NCI-H2196 treated with DMSO at 0.1 percent for 48 hours (cell line): ENCODE results near the gene POTEI.
"Not testable (repeated sequence)": the region's sequence is repeated elsewhere in the genome, so short reads cannot be mapped to it uniquely, and the experiment has no call there.

ENCODE experiments used
- DNase-seq: peaks from one replicate; lab custom pipeline; 2025; ENCODE audit not compliant: unreplicated experiment; lab: John Stamatoyannopoulos, UW

The POTEI gene

DNA sequence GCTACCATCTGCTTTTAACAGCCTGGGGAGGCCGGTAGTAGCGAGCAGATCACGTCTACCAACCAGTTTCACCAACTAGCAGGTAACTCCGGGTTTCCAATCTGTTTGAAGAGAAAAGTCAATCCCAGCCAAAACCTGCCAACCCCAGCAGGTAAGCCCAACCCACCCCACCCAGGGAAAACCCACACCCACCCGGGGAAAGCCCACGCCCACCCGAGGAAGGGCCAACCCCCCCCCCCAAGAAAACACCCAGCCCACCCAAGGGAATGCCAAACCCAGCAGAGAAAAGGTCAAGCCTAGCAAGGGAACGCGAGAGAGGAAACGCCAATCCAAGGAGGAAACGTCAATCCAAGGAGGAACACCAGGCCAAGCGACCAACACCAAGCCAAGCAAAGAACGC is at the start of gene POTEI:
TSS of gene POTEI (minus strand) at position 101 of the 400 bp plus-strand sequence. CDS start at position 8, 93 bp downstream.
- DNase-seq, result not testable (repeated sequence)

GRCh38 chr2:130556441-130556840 is 47.3 kb upstream of the POTEI start:
- not testable (repeated sequence) for DNase-seq

- not testable (repeated sequence) for DNase-seq
Observed at GRCh38 chr2:130554178-130554577, 45.0 kb upstream of the POTEI start.

DNA sequence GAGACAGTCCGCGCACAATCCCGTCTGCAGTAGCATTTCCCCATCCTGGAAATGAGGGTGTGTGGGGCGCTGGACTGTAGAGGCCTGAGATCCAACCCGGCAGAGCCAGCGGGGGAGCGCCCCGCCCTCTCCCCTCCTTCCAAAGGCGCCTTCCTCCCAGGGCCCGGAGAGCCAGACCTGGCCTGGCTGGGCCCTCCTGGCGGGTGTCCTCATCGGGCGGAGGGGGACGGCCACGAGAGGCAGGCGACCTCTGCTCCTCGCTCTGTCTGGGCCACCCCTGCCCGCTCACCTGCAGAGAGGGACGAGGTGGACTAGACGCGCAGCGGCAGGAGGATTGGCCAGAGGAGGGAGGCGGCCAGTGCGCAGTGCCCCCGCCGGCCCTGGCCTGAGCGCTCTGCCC is 40.3 kb upstream of the POTEI start:
- DNase-seq, result not testable (repeated sequence)

DNA sequence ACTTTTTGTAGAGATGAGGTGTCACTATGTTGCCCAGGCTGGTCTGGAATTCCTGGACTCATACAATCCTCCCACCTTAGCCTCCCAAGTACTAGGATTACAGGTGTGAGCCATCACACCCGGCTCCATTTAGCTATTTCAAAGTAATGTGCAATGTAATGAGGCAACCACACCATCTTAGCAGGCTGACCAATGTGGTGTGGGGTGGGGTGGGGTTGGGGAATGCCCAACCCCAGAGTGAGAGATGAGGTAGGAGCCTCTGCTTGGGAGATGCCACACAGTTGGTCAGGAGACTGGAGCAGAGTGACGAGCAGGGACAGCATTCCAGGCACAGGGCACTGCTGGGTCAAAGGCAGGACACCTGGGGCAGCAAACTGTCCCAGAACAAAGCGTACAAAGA is 39.3 kb upstream of the POTEI start:
- not testable (repeated sequence) for DNase-seq

- not testable (repeated sequence) for DNase-seq
Observed at GRCh38 chr2:130544978-130545377, 35.9 kb upstream of the POTEI start.

DNA sequence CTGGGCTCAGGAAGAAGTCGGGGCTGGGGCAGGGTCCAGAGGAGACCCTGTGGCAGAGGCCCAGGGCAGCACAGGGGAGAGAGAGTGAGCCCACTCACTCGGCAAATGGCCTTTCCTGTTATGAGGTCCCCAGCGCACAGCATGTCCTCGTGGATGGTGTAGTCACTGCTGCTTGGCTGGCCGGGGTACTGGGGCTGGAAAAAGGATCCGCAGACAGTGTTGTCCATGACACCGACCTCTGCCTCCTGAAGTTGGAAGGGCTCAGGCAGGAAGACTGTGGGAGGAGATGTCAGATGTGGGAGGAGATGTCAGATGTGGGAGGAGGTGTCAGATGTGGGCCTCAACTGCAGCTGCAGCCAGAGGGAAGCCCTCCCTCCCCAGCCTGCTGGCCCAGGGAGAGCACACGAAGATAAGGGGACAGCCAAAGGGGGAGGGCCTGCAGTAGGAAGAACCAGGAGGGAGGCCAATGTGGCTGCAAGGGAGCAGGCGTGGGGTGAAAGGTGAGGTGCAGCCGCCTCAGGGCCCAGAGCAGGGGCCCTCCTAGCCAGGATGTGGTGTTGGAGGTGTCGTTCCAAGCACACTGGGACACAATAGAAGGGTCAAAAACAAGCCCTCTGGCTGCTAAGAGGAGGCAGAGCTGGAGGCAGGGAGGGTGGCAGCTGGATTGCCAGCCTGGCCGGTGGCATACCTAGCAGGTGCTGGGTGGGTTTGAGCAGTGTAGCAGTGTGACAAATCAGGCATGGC is 34.8 kb upstream of the POTEI start:
- not testable (repeated sequence) for DNase-seq

DNA sequence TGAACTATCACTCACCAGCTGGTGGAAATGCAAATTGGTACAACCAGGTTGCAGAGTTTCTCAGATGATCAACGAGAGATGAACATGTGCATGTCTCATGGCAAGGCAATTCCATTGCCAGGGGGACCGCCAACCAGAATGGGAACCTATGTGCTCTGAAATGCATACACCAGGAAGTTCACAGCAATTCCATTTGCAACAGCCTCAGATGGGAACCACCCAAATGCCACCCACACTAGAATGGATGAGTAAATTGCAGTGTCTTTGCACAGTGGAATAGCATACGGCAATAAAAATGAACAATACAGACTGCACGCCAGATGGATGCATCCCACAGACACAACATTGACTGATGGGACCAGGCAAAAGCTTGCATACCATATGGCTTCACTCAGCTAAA is 33.7 kb upstream of the POTEI start:
- not testable (repeated sequence) for DNase-seq

DNA sequence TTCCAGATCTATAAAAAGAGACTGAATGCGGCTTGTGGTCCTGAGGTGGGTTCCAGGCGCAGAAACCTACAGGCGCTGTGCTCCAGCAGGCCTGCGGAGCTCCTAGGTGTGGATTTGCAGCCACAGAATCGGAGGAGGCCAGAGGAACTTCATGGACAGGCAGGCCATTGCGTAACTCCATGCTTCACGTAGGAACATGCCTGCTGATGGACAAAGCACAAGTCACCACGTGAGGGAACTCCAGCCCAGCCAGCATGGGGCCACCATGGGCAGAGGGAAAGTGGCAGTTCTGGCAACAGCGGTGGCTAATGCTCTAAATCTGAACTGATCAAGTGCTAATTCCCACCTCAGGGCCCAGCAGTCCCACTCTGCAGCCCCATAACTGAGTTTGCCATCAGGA is 29.1 kb upstream of the POTEI start:
- DNase-seq, result not testable (repeated sequence)

DNA sequence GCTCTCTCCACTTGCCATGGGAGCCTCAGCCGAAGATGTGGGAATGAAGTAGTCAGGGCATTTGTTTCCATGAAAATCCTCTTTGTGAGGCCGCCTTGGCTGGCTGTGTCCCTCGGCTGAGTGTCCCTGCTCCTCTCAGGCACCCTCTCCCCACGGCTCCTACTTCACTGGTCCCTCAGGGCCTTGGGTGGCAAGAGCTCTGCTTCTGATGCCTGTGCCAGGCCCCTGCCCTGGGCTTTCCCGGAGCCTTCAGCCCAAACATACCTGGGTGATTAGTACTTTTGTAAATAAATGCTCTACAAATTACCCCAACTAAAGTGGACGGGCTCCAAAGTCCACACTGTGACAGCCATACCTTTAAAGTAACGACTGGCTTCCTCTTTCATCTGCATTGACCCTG is 27.5 kb upstream of the POTEI start:
- not testable (repeated sequence) for DNase-seq

- DNase-seq, result not testable (repeated sequence)
Observed at GRCh38 chr2:130531672-130532071, 22.5 kb upstream of the POTEI start.

- not testable (repeated sequence) for DNase-seq
Observed at GRCh38 chr2:130531225-130531624, 22.1 kb upstream of the POTEI start.

- DNase-seq, result not testable (repeated sequence)
Observed at GRCh38 chr2:130530212-130530611, 21.1 kb upstream of the POTEI start.

DNA sequence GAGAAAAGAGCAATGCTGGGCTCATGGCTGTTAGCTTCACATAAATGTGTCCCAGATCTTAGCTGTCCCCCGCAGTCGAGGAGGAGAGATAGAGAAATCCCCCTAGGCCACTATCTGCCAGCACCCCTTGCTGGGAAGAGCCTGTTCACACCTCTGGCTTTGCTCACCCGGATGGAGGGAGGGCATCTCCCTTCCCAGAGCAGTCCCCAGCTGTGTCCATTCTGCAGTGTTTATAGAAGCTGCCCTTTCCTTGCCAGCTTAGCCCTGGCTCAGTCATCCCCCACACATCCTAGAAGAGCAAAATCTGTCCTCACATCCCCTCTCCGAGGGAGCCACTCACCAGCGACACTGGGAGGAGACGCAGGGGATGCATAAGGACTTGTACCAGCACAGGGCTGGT is 20.4 kb upstream of the POTEI start:
- DNase-seq, result not testable (repeated sequence)

- not testable (repeated sequence) for DNase-seq
Observed at GRCh38 chr2:130527365-130527967, 18.3 kb upstream of the POTEI start.

DNA sequence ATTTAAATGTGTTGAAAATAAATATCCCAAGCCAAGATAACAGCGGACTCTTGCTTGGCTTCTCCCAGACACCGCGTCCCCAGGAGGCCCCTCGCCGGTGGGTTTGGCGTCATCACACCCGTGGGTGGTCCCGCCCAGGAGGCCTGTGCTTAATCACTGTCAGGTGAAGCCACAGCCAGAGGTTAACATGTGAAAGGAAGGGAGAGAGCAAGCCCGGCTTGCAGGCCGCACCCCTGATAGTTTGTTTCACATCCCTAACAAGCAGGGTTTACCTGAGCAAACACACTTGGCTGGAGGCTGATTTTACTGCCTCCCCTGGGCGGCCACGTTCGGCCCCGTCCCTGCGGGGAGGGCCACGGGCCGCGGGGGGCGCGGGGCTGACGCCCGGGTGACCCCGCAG is 13.3 kb upstream of the POTEI start:
- not testable (repeated sequence) for DNase-seq

DNA sequence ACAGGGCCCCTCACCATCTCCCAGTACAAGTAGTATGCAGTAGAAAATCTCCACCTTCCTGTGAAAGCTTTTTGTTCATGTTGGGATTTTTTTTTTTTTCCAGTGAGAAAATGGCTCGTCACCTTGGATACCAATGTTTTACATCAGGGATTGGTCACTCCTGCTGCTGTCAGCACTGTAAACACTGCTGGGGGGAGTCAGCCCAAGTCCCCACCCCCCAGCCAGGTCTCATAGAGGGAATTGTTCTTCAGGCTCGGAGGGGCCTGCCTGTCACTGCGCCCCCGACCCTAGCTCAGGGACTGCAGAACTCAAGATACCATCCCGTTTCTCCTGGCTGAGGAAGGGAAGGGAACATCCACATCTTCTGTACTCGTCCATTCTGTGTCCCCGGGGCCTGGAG is 11.9 kb upstream of the POTEI start, which contains the start of gene CFC1B:
TSS of gene CFC1B (plus strand) at position 231 of the 400 bp plus-strand sequence. CDS start 263 bp downstream, outside the sequence.
- not testable (repeated sequence) for DNase-seq

GRCh38 chr2:130518516-130519106 is 9.5 kb upstream of the POTEI start:
- not testable (repeated sequence) for DNase-seq

GRCh38 chr2:130511747-130512451 is 2.8 kb upstream of the POTEI start:
- not testable (repeated sequence) for DNase-seq

DNA sequence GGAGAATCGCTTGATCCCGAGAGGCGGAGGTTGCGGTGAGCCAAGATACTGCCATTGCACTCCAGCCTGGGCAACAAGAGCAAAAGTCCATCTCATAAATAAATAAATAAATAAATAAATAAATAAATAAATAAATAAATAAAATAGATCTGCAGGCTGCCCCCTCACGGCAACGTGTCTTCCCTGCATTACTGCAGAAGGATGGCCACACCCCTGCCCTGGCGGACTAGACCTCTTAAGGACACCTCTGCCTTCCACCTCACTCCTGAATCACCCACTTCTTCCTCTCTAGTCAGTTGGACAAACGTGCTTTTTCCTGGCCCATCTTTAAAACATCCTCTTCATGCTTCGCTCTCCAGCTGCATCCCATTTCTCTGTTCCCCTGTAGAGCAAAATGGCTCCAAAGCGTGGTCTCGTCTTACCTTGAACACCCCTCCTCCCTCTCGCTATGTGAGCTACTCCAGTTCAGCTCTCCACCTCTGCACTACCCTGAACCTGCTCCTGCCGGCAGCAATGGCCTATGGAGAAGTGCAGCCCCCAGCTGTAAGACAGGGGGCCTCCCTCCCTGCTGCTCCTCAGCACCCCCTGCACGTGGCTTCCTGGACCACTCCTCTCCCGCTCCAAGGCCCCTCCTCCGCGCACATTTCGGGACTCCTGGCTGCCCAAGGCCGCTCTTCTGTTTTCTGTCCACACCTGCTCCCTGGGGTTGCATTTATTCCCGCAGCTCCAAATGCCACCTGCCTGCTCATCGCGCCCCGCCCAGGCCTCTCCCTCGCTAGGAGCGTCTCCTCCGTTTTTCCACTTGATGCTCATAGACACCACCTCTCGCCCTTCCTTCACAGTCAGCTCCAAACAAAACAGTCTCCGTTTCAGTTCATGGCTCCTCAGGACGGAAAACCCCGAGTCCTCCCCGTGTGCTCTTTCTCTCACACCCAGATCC is 1.9 kb upstream of the POTEI start:
- DNase-seq, result not testable (repeated sequence)
